ENCODE data around the gene ALX1. TPM values are rescaled to one million over a fixed set of nuclear protein-coding genes. Genes with fewer than 3 reads are reported as not detected.

The ALX1 gene
- 0.06 TPM in 1 of 2 replicates, not detected in the other for total RNA-seq

GRCh38 chr12:85280165-85280983 is at the start of gene ALX1:
Gene ALX1, plus strand, starts transcription at chr12:85280220. Its CDS starts 42 bp downstream, at chr12:85280262.

Other genes starting within 250 kb of the ALX1 start
- not detected in 2 replicates for gene TSPAN19, start 243.9 kb upstream of the ALX1 start, total RNA-seq
- under 0.01 TPM in 1 of 2 replicates, not detected in the other for gene LRRIQ1, start 243.9 kb upstream of the ALX1 start, total RNA-seq